PC-9 (cell line): Measurements from ENCODE around the gene GALNT1. TPM values are rescaled to one million over a fixed set of nuclear protein-coding genes. Genes with fewer than 3 reads are reported as not detected.

Experiments
- BruUV-seq: library from RNA; stranded (reverse); fragments of 400-500 nt; replicated peaks from 2 replicates; lab custom pipeline; 2021; lab: Mats Ljungman, UMichigan
- CTCF ChIA-PET: fragments of 300-600 bp; sonication (Branson Sonifier 250); formaldehyde crosslinking; loops from one replicate; lab custom pipeline; 2022; ENCODE audit warnings: antibody characterized with exemption; lab: Charles Lee
- POLR2A ChIA-PET: fragments of 300-600 bp; sonication (Branson Sonifier 250); formaldehyde crosslinking; loops from one replicate; lab custom pipeline; 2022; ENCODE audit warnings: antibody characterized with exemption; ENCODE audit not compliant: unreplicated experiment; lab: Charles Lee
- DNase-seq, 2 experiments: peaks; one replicate each; pipeline versions ENCODE4 v3.0.0 to v3.0.0-alpha.2; 2015 to 2022; ENCODE audit warnings: mixed read lengths in 1 of 2
- H2AFZ ChIP-seq: fragments of 200-600 bp; sonication (generic); 2 replicates; pipeline ENCODE4 v1.8.1; 2017; ENCODE audit warnings: antibody characterized with exemption
- H3F3A ChIP-seq: fragments of 200-600 bp; sonication (generic); 2 replicates; pipeline ENCODE4 v1.8.1; 2017; ENCODE audit warnings: antibody characterized with exemption, mild to moderate bottlenecking, low read depth; ENCODE audit not compliant: insufficient read depth
- H3K27ac ChIP-seq: fragments of 200-600 bp; sonication (generic); 2 replicates; pipeline ENCODE4 v1.6.1; 2016; ENCODE audit warnings: mixed run types
- H3K27me3 ChIP-seq: fragments of 200-600 bp; sonication (generic); 2 replicates; pipeline ENCODE4 v1.6.1; 2016; ENCODE audit warnings: low read depth, mixed run types; ENCODE audit not compliant: insufficient read depth
- H3K36me3 ChIP-seq: fragments of 200-600 bp; sonication (generic); 2 replicates; pipeline ENCODE4 v1.6.1; 2016; ENCODE audit warnings: low read depth, mixed run types
- H3K4me1 ChIP-seq: fragments of 200-600 bp; sonication (generic); replicated peaks from 2 replicates; pipeline ENCODE4 v1.6.1; 2016; ENCODE audit warnings: mixed run types; ENCODE audit not compliant: insufficient read depth
- H3K4me2 ChIP-seq: fragments of 200-600 bp; sonication (generic); 2 replicates; pipeline ENCODE4 v1.6.1; 2017; ENCODE audit warnings: mixed run types
- H3K4me3 ChIP-seq: fragments of 200-600 bp; sonication (generic); 2 replicates; pipeline ENCODE4 v1.6.1; 2016; ENCODE audit warnings: mixed run types
- H3K79me2 ChIP-seq: fragments of 200-600 bp; sonication (generic); 2 replicates; pipeline ENCODE4 v1.6.1; 2017; ENCODE audit warnings: low read depth, mixed run types
- H3K9me2 ChIP-seq: fragments of 200-600 bp; sonication (generic); 2 replicates; pipeline ENCODE4 v1.8.1; 2017; ENCODE audit warnings: mild to moderate bottlenecking; ENCODE audit not compliant: insufficient read depth
- H3K9me3 ChIP-seq: fragments of 200-600 bp; sonication (generic); 2 replicates; pipeline ENCODE4 v1.8.1; 2016; ENCODE audit warnings: low read depth; ENCODE audit not compliant: insufficient read depth
- H4K20me1 ChIP-seq: fragments of 200-600 bp; sonication (generic); 2 replicates; pipeline ENCODE4 v1.8.1; 2017; ENCODE audit not compliant: insufficient read depth
- EZH2 ChIP-seq: fragments of 200-600 bp; sonication (generic); IDR thresholded peaks from 2 replicates; pipeline ENCODE4 v1.8.0; 2017; ENCODE audit warnings: antibody characterized with exemption, low read depth
- intact Hi-C: fragments of 100-400 bp; cut with micrococcal nuclease; formaldehyde crosslinking; loops from one replicate; pipeline ENCODE4 v1.10.0; 2022; ENCODE audit not compliant: unreplicated experiment
- total RNA-seq: library from RNA; stranded (reverse); gene quantifications from 2 replicates; pipeline ENCODE4 v1.2.3, GENCODE V29; 2021
- TF ChIP-seq, protein P1 (sequence below): fragments of 200-600 bp; sonication (generic); conservative IDR thresholded peaks from 2 replicates; pipeline ENCODE4 v1.6.1; 2017; ENCODE audit warnings: mixed run types, antibody characterized with exemption, mild to moderate bottlenecking, moderate library complexity

GALNT1 gene
- total RNA-seq, 1 experiment from 2014 or later, result 88.9 TPM

- H4K20me1 ChIP-seq, result no peaks in the 10 kb centered on the region
- intact Hi-C loops, result no loop called here
- no peaks in the 10 kb centered on the region for H3K36me3 ChIP-seq
- no peak overlapping the region for H2AFZ ChIP-seq
- POLR2A ChIA-PET, result no interaction called here
- TF ChIP-seq, protein P1, sequence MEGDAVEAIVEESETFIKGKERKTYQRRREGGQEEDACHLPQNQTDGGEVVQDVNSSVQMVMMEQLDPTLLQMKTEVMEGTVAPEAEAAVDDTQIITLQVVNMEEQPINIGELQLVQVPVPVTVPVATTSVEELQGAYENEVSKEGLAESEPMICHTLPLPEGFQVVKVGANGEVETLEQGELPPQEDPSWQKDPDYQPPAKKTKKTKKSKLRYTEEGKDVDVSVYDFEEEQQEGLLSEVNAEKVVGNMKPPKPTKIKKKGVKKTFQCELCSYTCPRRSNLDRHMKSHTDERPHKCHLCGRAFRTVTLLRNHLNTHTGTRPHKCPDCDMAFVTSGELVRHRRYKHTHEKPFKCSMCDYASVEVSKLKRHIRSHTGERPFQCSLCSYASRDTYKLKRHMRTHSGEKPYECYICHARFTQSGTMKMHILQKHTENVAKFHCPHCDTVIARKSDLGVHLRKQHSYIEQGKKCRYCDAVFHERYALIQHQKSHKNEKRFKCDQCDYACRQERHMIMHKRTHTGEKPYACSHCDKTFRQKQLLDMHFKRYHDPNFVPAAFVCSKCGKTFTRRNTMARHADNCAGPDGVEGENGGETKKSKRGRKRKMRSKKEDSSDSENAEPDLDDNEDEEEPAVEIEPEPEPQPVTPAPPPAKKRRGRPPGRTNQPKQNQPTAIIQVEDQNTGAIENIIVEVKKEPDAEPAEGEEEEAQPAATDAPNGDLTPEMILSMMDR, result no peak
- no peak for TF ChIP-seq EZH2
- no peak for DNase-seq
- CTCF ChIA-PET, result no interaction called here
- no peak overlapping the region for H3K4me3 ChIP-seq
- no peaks in the 10 kb centered on the region for H3K9me2 ChIP-seq
- H3K4me1 ChIP-seq, result no peaks in the 10 kb centered on the region
- H3K9me3 ChIP-seq, result no peaks in the 10 kb centered on the region
- no peak overlapping the region for H3K4me2 ChIP-seq
- no peaks in the 10 kb centered on the region for H3K79me2 ChIP-seq
- BruUV-seq, result no TSS peak
- H3K27ac ChIP-seq, result no peak overlapping the region
- H3F3A ChIP-seq, result no peaks in the 10 kb centered on the region
- H3K27me3 ChIP-seq, result no peaks in the 10 kb centered on the region
Observed at GRCh38 chr18:35697869-35698268, 116.3 kb downstream of the GALNT1 start.

DNA sequence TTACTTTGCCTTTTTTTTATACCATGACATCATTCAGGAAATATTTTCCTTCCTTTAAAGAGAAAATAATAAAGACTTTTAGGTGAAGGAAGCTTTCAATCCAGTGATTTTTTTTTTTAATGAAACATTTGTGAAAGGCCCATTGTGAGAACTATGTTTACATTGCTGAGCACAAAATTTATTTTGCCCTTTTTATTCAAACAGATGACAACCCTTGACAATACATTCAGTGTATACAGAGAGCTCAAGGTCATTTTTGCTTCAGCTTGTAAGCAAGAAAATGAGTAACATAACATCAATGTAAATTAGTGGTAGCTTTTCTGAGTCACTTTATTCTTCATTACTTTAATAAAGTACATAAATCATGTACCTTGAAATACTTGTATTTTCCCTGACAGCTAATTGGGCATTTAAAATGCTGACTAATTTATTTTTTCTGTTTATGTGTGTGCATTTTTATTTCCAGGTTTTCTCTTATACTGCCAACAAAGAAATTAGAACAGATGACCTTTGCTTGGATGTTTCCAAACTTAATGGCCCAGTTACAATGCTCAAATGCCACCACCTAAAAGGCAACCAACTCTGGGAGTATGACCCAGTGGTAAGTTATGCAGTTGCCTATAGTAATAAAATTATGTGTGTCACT lies 121.6 kb downstream of the GALNT1 start:
- Histone ChIP-seq H2AFZ (no peak overlapping the region), H4K20me1 (no peaks in the 10 kb centered on the region), H3K4me1 (no peaks in the 10 kb centered on the region), H3K27ac (no peak overlapping the region), H3K36me3 (no peaks in the 10 kb centered on the region), H3K4me3 (no peak overlapping the region), H3K9me3 (no peaks in the 10 kb centered on the region), H3K9me2 (no peaks in the 10 kb centered on the region), H3K27me3 (no peaks in the 10 kb centered on the region), H3K79me2 (no peaks in the 10 kb centered on the region), H3K4me2 (no peak overlapping the region), H3F3A (no peaks in the 10 kb centered on the region)
- intact Hi-C loops, result no loop called here
- no peak for DNase-seq
- ChIA-PET POLR2A (no interaction called here), CTCF (no interaction called here)
- BruUV-seq, result no TSS peak
- TF ChIP-seq EZH2, result no peak
- TF ChIP-seq, protein P1, result no peak

GRCh38 chr18:35705988-35706387 lies 124.4 kb downstream of the GALNT1 start:
- intact Hi-C loops, result no loop called here
- BruUV-seq, result no TSS peak
- no peaks in the 10 kb centered on the region for H3K9me3 ChIP-seq
- H3K79me2 ChIP-seq, result no peaks in the 10 kb centered on the region
- CTCF ChIA-PET, result no interaction called here
- no peak for TF ChIP-seq EZH2
- TF ChIP-seq, protein P1, result no peak
- no peak for DNase-seq
- H3K4me2 ChIP-seq, result no peak overlapping the region
- no peaks in the 10 kb centered on the region for H3K4me1 ChIP-seq
- H3K27me3 ChIP-seq, result no peaks in the 10 kb centered on the region
- H4K20me1 ChIP-seq, result no peaks in the 10 kb centered on the region
- POLR2A ChIA-PET, result no interaction called here
- H3K36me3 ChIP-seq, result no peaks in the 10 kb centered on the region
- H3K27ac ChIP-seq, result no peak overlapping the region
- H3K4me3 ChIP-seq, result no peak overlapping the region
- H3F3A ChIP-seq, result no peaks in the 10 kb centered on the region
- no peak overlapping the region for H2AFZ ChIP-seq
- no peaks in the 10 kb centered on the region for H3K9me2 ChIP-seq
